ENCODE results near the gene MAF.

MAF gene

DNA sequence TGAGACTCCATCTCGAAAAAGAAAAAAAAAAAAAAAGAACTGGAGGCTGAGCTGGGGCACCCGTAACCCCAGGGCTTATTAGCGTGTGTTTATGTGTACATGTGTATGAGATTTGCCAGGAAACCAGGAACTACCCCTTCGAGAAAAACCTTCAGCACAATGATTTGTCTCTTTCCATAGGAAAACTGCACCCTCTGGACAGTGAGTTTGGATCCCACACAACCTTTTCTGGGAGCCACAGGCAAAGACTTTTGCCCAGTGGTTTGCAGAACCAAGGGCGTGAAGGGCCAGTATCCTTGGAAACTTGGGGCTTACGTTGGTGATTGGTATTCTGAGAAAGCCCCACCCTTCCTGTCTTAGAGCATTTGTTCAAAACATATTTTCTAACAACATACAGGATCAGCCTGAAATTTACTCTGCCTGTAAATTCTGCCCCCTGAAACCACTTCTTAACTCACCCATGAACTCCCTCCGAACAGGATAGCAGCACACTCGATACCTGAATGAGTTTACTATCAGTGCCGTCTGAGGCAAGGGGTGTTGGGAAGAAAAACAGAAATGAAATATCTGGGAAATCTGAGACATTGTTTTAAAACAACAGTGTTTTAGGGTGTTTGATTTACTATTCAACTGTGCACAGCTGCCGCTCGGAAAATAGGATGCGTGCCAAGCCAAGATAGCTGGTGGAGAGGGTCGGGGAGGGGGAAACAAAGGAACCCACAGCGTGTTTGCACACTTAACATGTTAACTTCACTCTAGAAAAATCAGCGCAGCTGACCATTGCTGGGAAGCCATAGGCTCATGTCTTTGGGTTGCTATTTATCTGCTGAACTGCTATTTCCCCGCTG lies 40.2 kb upstream of the MAF start:
- Histone ChIP-seq H3K27me3 (no peaks in the 10 kb centered on the region), H3K36me3 (no peaks in the 10 kb centered on the region), H3K9me3 (no peaks in the 10 kb centered on the region; the same call in 1 of the 2 replicates), H3K4me3 (ENCODE audit: low read depth, low read length) (no peak overlapping the region), H3K4me1 (no peaks in the 10 kb centered on the region)
- TF ChIP-seq CTCF (IDR thresholded peaks at IDR 0.05; ENCODE audit: low read depth, low read length): no peak
- DNase-seq: no peak

DNA sequence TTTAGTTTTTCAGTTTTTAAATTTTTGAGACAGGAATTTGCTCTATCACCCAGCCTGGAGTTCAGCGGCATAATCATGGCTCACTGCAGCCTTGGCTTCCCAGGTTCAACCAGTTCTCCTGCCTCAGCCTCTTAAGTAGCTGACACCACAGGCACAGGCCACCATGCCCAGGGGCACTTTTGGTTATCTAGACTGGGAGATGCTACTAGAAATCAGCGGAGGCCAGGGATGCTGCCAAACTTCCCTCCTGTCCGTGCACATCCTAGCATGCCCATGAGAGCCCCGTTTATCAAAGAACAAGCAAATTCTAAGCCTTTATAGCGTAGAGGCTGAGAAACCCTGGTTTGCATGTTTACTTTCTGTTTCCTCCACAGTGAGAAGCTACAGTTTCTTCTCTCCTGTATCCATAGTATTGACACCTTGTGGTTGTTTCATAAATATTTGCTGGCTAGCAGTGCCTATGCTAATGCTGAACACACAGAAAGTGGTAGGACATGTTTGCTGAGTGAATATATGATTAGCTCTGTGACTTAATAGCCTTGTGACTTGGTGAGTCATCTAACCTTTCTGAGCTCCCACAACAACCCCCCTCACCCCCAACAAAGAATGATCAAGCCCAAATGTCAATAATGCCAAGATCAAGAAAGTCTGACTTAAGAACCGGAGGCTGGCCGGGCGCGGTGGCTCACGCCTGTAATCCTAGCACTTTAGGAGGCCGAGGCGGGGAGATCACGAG lies 39.2 kb upstream of the MAF start:
- Histone ChIP-seq H3K4me1 (no peaks in the 10 kb centered on the region), H3K36me3 (no peaks in the 10 kb centered on the region), H3K9me3 (no peaks in the 10 kb centered on the region; the same call in 1 of the 2 replicates), H3K4me3 (ENCODE audit: low read depth, low read length) (no peak overlapping the region), H3K27me3 (no peaks in the 10 kb centered on the region)
- no peak for DNase-seq
- TF ChIP-seq CTCF (IDR thresholded peaks at IDR 0.05; ENCODE audit: low read depth, low read length): no peak

DNA sequence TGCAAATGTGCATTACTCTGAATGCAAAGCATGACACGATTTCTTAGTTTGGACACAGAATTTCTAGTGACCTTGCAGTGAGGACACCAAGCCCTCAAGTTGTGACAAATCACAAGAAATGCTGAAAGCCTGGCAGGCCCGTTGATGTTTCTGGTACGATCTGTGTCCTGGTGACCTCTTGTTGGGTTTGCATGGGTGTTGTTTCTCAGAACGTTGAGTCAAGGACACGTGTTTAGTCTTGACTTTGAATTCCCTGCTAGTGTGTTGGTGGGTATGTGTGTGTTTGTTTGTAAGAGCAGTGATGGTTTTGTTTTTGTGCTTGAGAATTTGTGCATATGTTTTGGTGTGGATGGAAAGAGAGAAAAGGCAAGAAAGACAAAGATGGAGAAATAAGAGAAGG lies 37.8 kb upstream of the MAF start:
- H3K36me3 ChIP-seq: no peaks in the 10 kb centered on the region
- H3K27me3 ChIP-seq: no peaks in the 10 kb centered on the region
- H3K9me3 ChIP-seq: no peaks in the 10 kb centered on the region; the same call in 1 of the 2 replicates
- no peak for TF ChIP-seq CTCF (IDR thresholded peaks at IDR 0.05; ENCODE audit: low read depth, low read length)
- no peak overlapping the region for H3K4me3 ChIP-seq (ENCODE audit: low read depth, low read length)
- DNase-seq: no peak
- no peaks in the 10 kb centered on the region for H3K4me1 ChIP-seq

DNA sequence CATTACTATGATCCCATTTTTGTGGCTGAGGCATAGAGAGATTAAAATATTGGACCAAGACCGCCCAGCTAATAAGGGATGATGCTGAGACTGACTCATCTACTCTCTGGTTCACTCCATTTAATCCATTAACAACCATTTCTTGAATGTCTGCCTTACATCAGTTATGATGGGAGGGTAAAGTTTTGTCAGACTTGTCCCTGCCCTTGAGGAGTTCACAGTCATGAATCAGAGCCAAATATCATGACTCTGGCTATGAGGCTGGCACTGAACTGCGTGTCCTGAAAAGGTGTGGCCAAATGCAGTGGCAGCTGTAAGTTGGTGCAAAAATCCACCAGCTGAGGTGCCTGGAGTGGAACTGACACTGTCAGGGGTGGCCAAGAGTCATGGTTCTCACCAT lies 35.0 kb upstream of the MAF start:
- no peak for DNase-seq
- Histone ChIP-seq H3K27me3 (no peaks in the 10 kb centered on the region), H3K4me3 (ENCODE audit: low read depth, low read length) (no peak overlapping the region), H3K4me1 (no peaks in the 10 kb centered on the region), H3K9me3 (no peaks in the 10 kb centered on the region; the same call in 1 of the 2 replicates), H3K36me3 (no peaks in the 10 kb centered on the region)
- TF ChIP-seq CTCF (IDR thresholded peaks at IDR 0.05; ENCODE audit: low read depth, low read length): no peak

DNA sequence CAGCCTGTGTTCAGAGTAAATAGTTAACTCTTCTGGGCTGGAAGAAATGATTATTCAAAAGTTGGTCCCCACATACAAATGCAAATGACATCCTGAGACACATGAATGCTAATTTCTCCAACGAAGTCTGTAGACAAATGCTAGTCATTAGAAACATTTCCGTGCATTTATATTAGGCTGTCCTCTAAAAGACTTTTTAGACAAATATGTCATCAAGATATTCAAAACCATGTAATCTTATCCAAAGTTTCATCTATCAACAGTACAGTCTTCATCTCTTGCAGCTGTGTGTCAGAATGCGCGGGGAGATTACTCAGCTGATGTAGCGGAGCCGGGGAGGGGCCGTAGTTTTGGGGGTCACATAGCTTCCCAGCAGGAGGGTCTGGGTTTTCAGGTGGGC lies 33.8 kb upstream of the MAF start:
- Histone ChIP-seq H3K4me3 (ENCODE audit: low read depth, low read length) (no peak overlapping the region), H3K4me1 (no peaks in the 10 kb centered on the region), H3K36me3 (no peaks in the 10 kb centered on the region), H3K27me3 (no peaks in the 10 kb centered on the region), H3K9me3 (no peaks in the 10 kb centered on the region; the same call in 1 of the 2 replicates)
- no peak for TF ChIP-seq CTCF (IDR thresholded peaks at IDR 0.05; ENCODE audit: low read depth, low read length)
- no peak for DNase-seq

DNA sequence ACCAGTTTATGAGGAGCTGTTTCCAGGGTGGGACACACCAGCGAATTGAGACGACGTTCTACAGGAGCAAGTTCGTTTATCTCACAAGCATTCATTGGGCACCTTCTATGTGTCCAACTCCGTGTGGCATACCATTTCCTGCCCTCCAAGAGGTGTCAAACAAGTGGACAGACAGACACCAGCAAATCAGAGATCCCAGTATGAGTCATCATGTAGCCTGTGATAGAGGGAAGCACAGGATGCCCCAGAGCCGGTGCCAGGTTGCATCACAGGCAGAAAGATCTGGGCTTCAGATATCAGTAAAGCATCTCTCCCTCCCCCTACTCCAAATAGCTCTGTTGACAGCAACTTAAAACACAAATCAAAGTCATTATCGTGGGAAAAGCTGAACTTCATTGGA lies 31.8 kb upstream of the MAF start:
- no peaks in the 10 kb centered on the region; the same call in 1 of the 2 replicates for H3K9me3 ChIP-seq
- H3K4me1 ChIP-seq: no peaks in the 10 kb centered on the region
- DNase-seq: no peak
- no peak for TF ChIP-seq CTCF (IDR thresholded peaks at IDR 0.05; ENCODE audit: low read depth, low read length)
- no peaks in the 10 kb centered on the region for H3K27me3 ChIP-seq
- no peak overlapping the region for H3K4me3 ChIP-seq (ENCODE audit: low read depth, low read length)
- no peaks in the 10 kb centered on the region for H3K36me3 ChIP-seq
